Endothelial cell of umbilical vein (primary cell): ENCODE results near the gene PM20D2. TPM values are rescaled to one million over a fixed set of nuclear protein-coding genes. Genes with fewer than 3 reads are reported as not detected.

Experiments used
- BruUV-seq: library from RNA; stranded (reverse); fragments of 400-500 nt; replicated peaks from 2 replicates; lab custom pipeline; 2021; lab: Mats Ljungman, UMichigan
- CTCF ChIA-PET: fragments of 300-600, 350-600 bp; sonication (Branson Sonifier 250); formaldehyde crosslinking; loops from one replicate; lab custom pipeline; 2021; ENCODE audit warnings: antibody characterized with exemption, inconsistent platforms; lab: Charles Lee
- POLR2A ChIA-PET: fragments of 300-600, 350-600 bp; sonication (Branson Sonifier 250); formaldehyde crosslinking; loops from one replicate; lab custom pipeline; 2021; ENCODE audit warnings: antibody characterized with exemption, inconsistent platforms; lab: Charles Lee
- DNase-seq: peaks from one replicate; pipeline ENCODE4 v3.0.0-alpha.2; 2011; ENCODE audit warnings: low read depth, low spot score
- FAIRE-seq: peaks from 2 replicates; lab custom pipeline; 2011; peaks lifted over from hg19 to GRCh38; lab: Jason Lieb, UNC
- H2AFZ ChIP-seq: 2 replicates; pipeline ENCODE4 v1.6.0; 2012; ENCODE audit warnings: low read depth, low read length, control low read depth, inconsistent platforms
- H3K27ac ChIP-seq: 2 replicates; pipeline ENCODE4 v1.5.1; 2011; ENCODE audit warnings: low read depth, mild to moderate bottlenecking, control low read depth, low read length, moderate library complexity; ENCODE audit not compliant: insufficient read depth
- H3K27me3 ChIP-seq, 2 experiments: 2 replicates each; pipeline versions ENCODE4 v1.6.0 to v1.6.1; 2011; ENCODE audit warnings: low read length in 2 of 2, mixed read lengths in 1 of 2; ENCODE audit not compliant: control insufficient read depth in 2 of 2, insufficient read depth in 2 of 2
- H3K36me3 ChIP-seq, 2 experiments: 2 replicates in 1 of 2; 3 replicates in 1 of 2; pipeline ENCODE4 v1.5.1; 2011; ENCODE audit warnings: low read length in 2 of 2, mild to moderate bottlenecking in 1 of 2, moderate library complexity in 1 of 2; ENCODE audit not compliant: control insufficient read depth in 2 of 2, insufficient read depth in 2 of 2; ENCODE audit errors: extremely low read depth in 1 of 2
- H3K4me1 ChIP-seq: 3 replicates; pipeline ENCODE4 v1.5.1; 2011; ENCODE audit warnings: mild to moderate bottlenecking, low read length; ENCODE audit not compliant: control insufficient read depth, insufficient read depth; ENCODE audit errors: extremely low read depth
- H3K4me2 ChIP-seq: 2 replicates; pipeline ENCODE4 v1.6.1; 2011; ENCODE audit warnings: low read length, control low read depth, mixed read lengths; ENCODE audit not compliant: insufficient read depth
- H3K4me3 ChIP-seq, 3 experiments: fragments of 200-600 bp in 1 of 3; sonication (generic), shearing (Covaris generic) in 1 of 3; replicated peaks in 1 of 3; 2 replicates each; pipeline ENCODE4 v1.5.1; 2011 to 2016; ENCODE audit warnings: control low read depth in 3 of 3, low read length in 3 of 3, mild to moderate bottlenecking in 2 of 3, inconsistent platforms in 1 of 3, low read depth in 1 of 3, moderate library complexity in 1 of 3; ENCODE audit not compliant: insufficient read depth in 1 of 3
- H3K79me2 ChIP-seq: 2 replicates; pipeline ENCODE4 v1.6.0; 2012; ENCODE audit warnings: low read length, inconsistent platforms; ENCODE audit not compliant: control insufficient read depth, insufficient read depth
- H3K9ac ChIP-seq: replicated peaks from 2 replicates; pipeline ENCODE3; 2011; ENCODE audit warnings: low read length, control low read depth; ENCODE audit not compliant: insufficient read depth; ENCODE audit errors: extremely low read depth
- H3K9me1 ChIP-seq: replicated peaks from 3 replicates; pipeline ENCODE4 v1.6.0; 2011; ENCODE audit warnings: mild to moderate bottlenecking, low read length; ENCODE audit not compliant: control insufficient read depth, insufficient read depth; ENCODE audit errors: extremely low read depth
- H3K9me3 ChIP-seq: replicated peaks from 2 replicates; pipeline ENCODE4 v1.5.1; 2012; ENCODE audit warnings: low read length, inconsistent platforms; ENCODE audit not compliant: control insufficient read depth, insufficient read depth
- H4K20me1 ChIP-seq: replicated peaks from 2 replicates; pipeline ENCODE3; 2011; ENCODE audit warnings: mild to moderate bottlenecking, low read length; ENCODE audit not compliant: control insufficient read depth, insufficient read depth; ENCODE audit errors: extremely low read depth
- EZH2 ChIP-seq: IDR thresholded peaks from 2 replicates; pipeline ENCODE4 v1.6.1; 2012; ENCODE audit warnings: borderline replicate concordance, low read depth, mild to moderate bottlenecking, moderate library complexity, low read length, inconsistent platforms; ENCODE audit not compliant: severe bottlenecking
- FOS ChIP-seq: IDR thresholded peaks from 2 replicates; pipeline ENCODE4 v1.6.1; 2011; ENCODE audit warnings: mild to moderate bottlenecking, low read length, moderate library complexity, borderline replicate concordance; ENCODE audit not compliant: insufficient read depth
- GATA2 ChIP-seq: IDR thresholded peaks from 2 replicates; pipeline ENCODE4 v1.7.0; 2011; ENCODE audit warnings: low read depth, mild to moderate bottlenecking, moderate library complexity, mixed read lengths, low read length; ENCODE audit not compliant: insufficient read length, insufficient read depth
- JUN ChIP-seq: IDR thresholded peaks from 2 replicates; pipeline ENCODE4 v1.6.1; 2011; ENCODE audit warnings: borderline replicate concordance, low read depth; ENCODE audit not compliant: insufficient read length, insufficient read depth
- MYC ChIP-seq: IDR thresholded peaks from one replicate; pipeline ENCODE4 v1.6.1; 2011; ENCODE audit warnings: mild to moderate bottlenecking, low read depth, low read length
- POLR2A ChIP-seq: IDR thresholded peaks from 2 replicates; pipeline ENCODE4 v1.6.1; 2012; ENCODE audit warnings: low read depth, mild to moderate bottlenecking, control low read depth, low read length
- POLR2AphosphoS5 ChIP-seq: IDR thresholded peaks from 2 replicates; pipeline ENCODE4 v1.6.1; 2012; ENCODE audit warnings: low read depth, mild to moderate bottlenecking, control low read depth, low read length, moderate library complexity; ENCODE audit not compliant: insufficient read depth
- dilution Hi-C: fragments of 300-500 bp; cut with MboI; formaldehyde crosslinking; loops from one replicate; pipeline ENCODE4 v1.15.0; 2019; ENCODE audit warnings: low sequenced_read_pairs; ENCODE audit not compliant: extremely low pct_ligation_motif_present
- intact Hi-C: fragments of 100-400 bp; cut with micrococcal nuclease; formaldehyde crosslinking; loops from one replicate; pipeline ENCODE4 v1.10.0; 2022
- polyA plus RNA-seq, 4 experiments: library from polyadenylated mRNA; depleted of rRNA in 3 of 4; stranded (reverse) in 3 of 4; unstranded in 1 of 4; fragments of >200 nt; gene quantifications; 2 replicates each; pipeline versions ENCODE4 v1.2.1 to v1.2.3, GENCODE V29; 2011 to 2012; ENCODE audit warnings: missing spikeins in 1 of 4
- total RNA-seq: library from RNA; stranded (reverse); gene quantifications from 2 replicates; pipeline ENCODE4 v1.2.3, GENCODE V29; 2021
- TF ChIP-seq, protein P1 (sequence below): IDR thresholded peaks from 2 replicates; pipeline ENCODE4 v1.6.1; 2011; ENCODE audit not compliant: insufficient read depth, insufficient read length
- TF ChIP-seq, protein P2 (sequence below), 2 donors: IDR thresholded peaks; 1 replicate in 1 of 2; 2 replicates in 1 of 2; pipeline ENCODE4 v1.5.1; 2011; ENCODE audit warnings: low read length in 2 of 2, mild to moderate bottlenecking in 2 of 2, moderate library complexity in 2 of 2, control low read depth in 1 of 2, inconsistent platforms in 1 of 2, low read depth in 1 of 2; ENCODE audit not compliant: insufficient read depth in 1 of 2; ENCODE audit errors: extremely low read depth in 1 of 2

Gene PM20D2
- total and polyA plus RNA-seq, 2 donors (not counting 3 experiments of a cell fraction or from before 2014, with no cell fraction given), result 3.0 to 10.9 TPM

GRCh38 chr6:89180971-89181370 lies 35.1 kb downstream of the PM20D2 start:
- BruUV-seq, result no TSS peak
- Histone ChIP-seq H4K20me1 (no peaks in the 10 kb centered on the region), H3K36me3 (no peaks in the 10 kb centered on the region), H3K27ac (no peak overlapping the region), H3K9me1 (no peaks in the 10 kb centered on the region), H3K4me1 (no peaks in the 10 kb centered on the region), H3K4me3 (no peak overlapping the region), H3K9ac (no peak overlapping the region), H3K9me3 (no peaks in the 10 kb centered on the region), H2AFZ (no peak overlapping the region), H3K4me2 (no peak overlapping the region), H3K27me3 (peaks cover 0 to 2% of the 10 kb centered on the region in 2 experiments), H3K79me2 (no peaks in the 10 kb centered on the region)
- ChIA-PET CTCF (interaction anchor here (1.0 kb wide), 1 partner anchor 11 kb away, joined by 3 read pairs; no protein-coding TSS in a partner anchor), POLR2A (no interaction called here)
- DNase-seq, result no peak
- intact Hi-C loops, result no loop called here
- no peak for FAIRE-seq
- TF ChIP-seq FOS, result no peak
- TF ChIP-seq JUN, result no peak
- no peak for TF ChIP-seq EZH2
- TF ChIP-seq POLR2AphosphoS5, result no peak
- no peak for TF ChIP-seq POLR2A
- TF ChIP-seq, protein P1, sequence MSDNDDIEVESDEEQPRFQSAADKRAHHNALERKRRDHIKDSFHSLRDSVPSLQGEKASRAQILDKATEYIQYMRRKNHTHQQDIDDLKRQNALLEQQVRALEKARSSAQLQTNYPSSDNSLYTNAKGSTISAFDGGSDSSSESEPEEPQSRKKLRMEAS, result no peak
- TF ChIP-seq GATA2, result no peak
- TF ChIP-seq MYC, result no peak
- TF ChIP-seq, protein P2, sequence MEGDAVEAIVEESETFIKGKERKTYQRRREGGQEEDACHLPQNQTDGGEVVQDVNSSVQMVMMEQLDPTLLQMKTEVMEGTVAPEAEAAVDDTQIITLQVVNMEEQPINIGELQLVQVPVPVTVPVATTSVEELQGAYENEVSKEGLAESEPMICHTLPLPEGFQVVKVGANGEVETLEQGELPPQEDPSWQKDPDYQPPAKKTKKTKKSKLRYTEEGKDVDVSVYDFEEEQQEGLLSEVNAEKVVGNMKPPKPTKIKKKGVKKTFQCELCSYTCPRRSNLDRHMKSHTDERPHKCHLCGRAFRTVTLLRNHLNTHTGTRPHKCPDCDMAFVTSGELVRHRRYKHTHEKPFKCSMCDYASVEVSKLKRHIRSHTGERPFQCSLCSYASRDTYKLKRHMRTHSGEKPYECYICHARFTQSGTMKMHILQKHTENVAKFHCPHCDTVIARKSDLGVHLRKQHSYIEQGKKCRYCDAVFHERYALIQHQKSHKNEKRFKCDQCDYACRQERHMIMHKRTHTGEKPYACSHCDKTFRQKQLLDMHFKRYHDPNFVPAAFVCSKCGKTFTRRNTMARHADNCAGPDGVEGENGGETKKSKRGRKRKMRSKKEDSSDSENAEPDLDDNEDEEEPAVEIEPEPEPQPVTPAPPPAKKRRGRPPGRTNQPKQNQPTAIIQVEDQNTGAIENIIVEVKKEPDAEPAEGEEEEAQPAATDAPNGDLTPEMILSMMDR (IDR thresholded peaks at IDR 0.05; ENCODE audit: extremely low read depth in 1 of 2, insufficient read depth in 1 of 2, low read depth in 1 of 2, low read length in 2 of 2), result no peak
- dilution Hi-C loops, result no loop called here
